Mesendoderm (in vitro differentiated cells): Measurements from ENCODE around the gene OXNAD1.
A peak's percentile ranks its signal among the peaks of the same experiment; 100 is the strongest.

Experiments used
- DNase-seq: peaks from one replicate; pipeline ENCODE4 v3.0.0; 2013
- H2AK5ac ChIP-seq: 2 replicates; pipeline ENCODE4 v1.6.1; 2013; ENCODE audit warnings: low read length, inconsistent platforms
- H2BK120ac ChIP-seq: 2 replicates; pipeline ENCODE4 v1.6.1; 2013; ENCODE audit warnings: low read depth, mild to moderate bottlenecking, low read length, moderate library complexity, mixed read lengths
- H2BK15ac ChIP-seq: replicated peaks from 2 replicates; pipeline ENCODE4 v1.6.1; 2013; ENCODE audit warnings: low read depth, mild to moderate bottlenecking, moderate library complexity
- H2BK5ac ChIP-seq: 2 replicates; pipeline ENCODE4 v1.6.1; 2013; ENCODE audit warnings: low read length, inconsistent platforms
- H3K18ac ChIP-seq: 2 replicates; pipeline ENCODE4 v1.6.1; 2013; ENCODE audit warnings: mild to moderate bottlenecking, low read length, mixed read lengths
- H3K23ac ChIP-seq: one replicate; pipeline ENCODE4 v1.6.1; 2013; ENCODE audit warnings: low read length
- H3K27ac ChIP-seq: 2 replicates; pipeline ENCODE4 v1.5.1; 2013; ENCODE audit warnings: low read depth, mild to moderate bottlenecking, inconsistent platforms, low read length, moderate library complexity
- H3K27me3 ChIP-seq: 2 replicates; pipeline ENCODE4 v1.6.1; 2013; ENCODE audit warnings: low read length, control low read depth, mild to moderate bottlenecking, inconsistent platforms; ENCODE audit not compliant: insufficient read depth, poor library complexity
- H3K36me3 ChIP-seq: 2 replicates; pipeline ENCODE4 v1.6.1; 2013; ENCODE audit warnings: low read length, inconsistent platforms; ENCODE audit not compliant: control insufficient read depth, insufficient read depth
- H3K4ac ChIP-seq: one replicate; pipeline ENCODE4 v1.6.1; 2013; ENCODE audit warnings: low read depth, mild to moderate bottlenecking, low read length, moderate library complexity
- H3K4me1 ChIP-seq: 2 replicates; pipeline ENCODE4 v1.6.1; 2013; ENCODE audit warnings: low read depth, low read length, inconsistent platforms; ENCODE audit not compliant: control insufficient read depth
- H3K4me2 ChIP-seq: 2 replicates; pipeline ENCODE4 v1.6.1; 2013; ENCODE audit warnings: low read length
- H3K4me3 ChIP-seq: 2 replicates; pipeline ENCODE4 v1.5.1; 2013; ENCODE audit warnings: mild to moderate bottlenecking, low read length
- H3K56ac ChIP-seq: one replicate; pipeline ENCODE4 v1.6.1; 2013; ENCODE audit warnings: low read length
- H3K79me1 ChIP-seq: 2 replicates; pipeline ENCODE4 v1.6.1; 2013; ENCODE audit warnings: low read length, inconsistent platforms
- H3K79me2 ChIP-seq: 2 replicates; pipeline ENCODE4 v1.6.1; 2013; ENCODE audit warnings: mild to moderate bottlenecking, low read length; ENCODE audit not compliant: control insufficient read depth, insufficient read depth
- H3K9ac ChIP-seq: 2 replicates; pipeline ENCODE4 v1.6.1; 2013; ENCODE audit warnings: low read length, inconsistent platforms
- H4K5ac ChIP-seq: one replicate; pipeline ENCODE4 v1.6.1; 2013; ENCODE audit warnings: low read length
- H4K8ac ChIP-seq: one replicate; pipeline ENCODE4 v1.6.1; 2013; ENCODE audit warnings: low read depth, mild to moderate bottlenecking, control low read depth, low read length, moderate library complexity
- WGBS: extraction: QIAGEN DNeasy Blood & Tissue Kit; methylation state at CpG from one replicate; pipeline ENCODE4 v1.1.7; 2013; ENCODE audit warnings: low lambda C conversion rate, missing lambda C conversion rate; ENCODE audit not compliant: insufficient coverage; ENCODE audit errors: extremely low coverage; 5-methylcytosine and 5-hydroxymethylcytosine counted together

The OXNAD1 gene

DNA sequence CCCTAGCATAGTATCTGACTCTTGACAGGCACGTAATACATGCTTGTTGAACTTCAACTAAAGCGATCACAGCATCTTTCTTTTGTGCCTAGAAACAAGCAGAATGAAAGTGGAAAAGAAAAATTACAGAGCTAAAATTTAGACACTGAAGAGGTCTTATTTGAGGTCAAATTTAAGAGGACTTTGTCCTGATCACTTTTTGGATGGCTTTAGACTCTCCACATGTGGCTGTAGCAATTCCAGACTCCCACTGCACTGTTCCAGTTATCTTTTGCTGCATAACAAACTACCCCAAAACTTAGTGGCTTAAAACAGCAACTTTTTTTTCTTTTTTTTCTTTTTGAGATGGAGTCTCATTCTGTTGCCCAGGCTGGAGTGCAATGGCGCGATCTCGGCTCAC lies 23.8 kb upstream of the OXNAD1 start:
- Histone ChIP-seq H3K27ac (no peak overlapping the region), H3K4me1 (no peaks in the 10 kb centered on the region), H3K18ac (no peak overlapping the region), H3K79me1 (no peaks in the 10 kb centered on the region), H3K79me2 (no peaks in the 10 kb centered on the region), H3K4ac (no peak overlapping the region), H3K27me3 (no peaks in the 10 kb centered on the region), H3K4me3 (no peak overlapping the region), H3K56ac (no peak overlapping the region), H4K5ac (no peak overlapping the region), H2BK120ac (no peak overlapping the region), H2BK5ac (no peak overlapping the region), H4K8ac (no peak overlapping the region), H3K23ac (no peak overlapping the region), H3K36me3 (no peaks in the 10 kb centered on the region), H2BK15ac (no peak overlapping the region), H3K9ac (no peak overlapping the region), H3K4me2 (no peak overlapping the region), H2AK5ac (no peak overlapping the region)
- WGBS: no CpG with 5 or more reads among the region's 5 CpGs
- DNase-seq: no peak

DNA sequence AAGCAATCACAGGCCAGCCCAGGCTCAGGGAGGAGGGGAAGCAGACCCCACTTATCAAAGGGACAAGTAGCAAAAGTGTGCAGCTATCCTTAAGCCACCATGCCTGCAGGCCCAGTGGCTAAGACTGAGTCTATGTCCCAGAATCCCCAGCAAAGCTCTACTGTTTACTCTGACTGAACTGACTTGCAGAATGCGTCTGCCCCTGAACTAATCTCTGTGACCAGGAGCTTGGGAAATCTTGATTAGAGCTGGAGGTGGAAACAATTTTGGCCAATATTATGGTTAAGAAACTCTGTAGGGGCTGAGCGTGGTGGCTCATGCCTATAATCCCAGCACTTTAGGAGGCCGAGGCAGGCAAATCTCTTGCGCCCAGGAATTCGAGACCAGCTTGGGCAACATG lies 22.8 kb upstream of the OXNAD1 start:
- Histone ChIP-seq H2BK15ac (no peak overlapping the region), H3K4me3 (no peak overlapping the region), H3K27me3 (no peaks in the 10 kb centered on the region), H3K27ac (no peak overlapping the region), H3K4ac (no peak overlapping the region), H4K8ac (no peak overlapping the region), H4K5ac (no peak overlapping the region), H3K79me2 (no peaks in the 10 kb centered on the region), H3K23ac (no peak overlapping the region), H2AK5ac (no peak overlapping the region), H2BK120ac (no peak overlapping the region), H3K4me1 (no peaks in the 10 kb centered on the region), H3K9ac (no peak overlapping the region), H3K4me2 (no peak overlapping the region), H3K36me3 (no peaks in the 10 kb centered on the region), H3K79me1 (no peaks in the 10 kb centered on the region), H3K56ac (no peak overlapping the region), H3K18ac (no peak overlapping the region), H2BK5ac (no peak overlapping the region)
- DNase-seq: no peak
- WGBS: no CpG with 5 or more reads among the region's 5 CpGs

DNA sequence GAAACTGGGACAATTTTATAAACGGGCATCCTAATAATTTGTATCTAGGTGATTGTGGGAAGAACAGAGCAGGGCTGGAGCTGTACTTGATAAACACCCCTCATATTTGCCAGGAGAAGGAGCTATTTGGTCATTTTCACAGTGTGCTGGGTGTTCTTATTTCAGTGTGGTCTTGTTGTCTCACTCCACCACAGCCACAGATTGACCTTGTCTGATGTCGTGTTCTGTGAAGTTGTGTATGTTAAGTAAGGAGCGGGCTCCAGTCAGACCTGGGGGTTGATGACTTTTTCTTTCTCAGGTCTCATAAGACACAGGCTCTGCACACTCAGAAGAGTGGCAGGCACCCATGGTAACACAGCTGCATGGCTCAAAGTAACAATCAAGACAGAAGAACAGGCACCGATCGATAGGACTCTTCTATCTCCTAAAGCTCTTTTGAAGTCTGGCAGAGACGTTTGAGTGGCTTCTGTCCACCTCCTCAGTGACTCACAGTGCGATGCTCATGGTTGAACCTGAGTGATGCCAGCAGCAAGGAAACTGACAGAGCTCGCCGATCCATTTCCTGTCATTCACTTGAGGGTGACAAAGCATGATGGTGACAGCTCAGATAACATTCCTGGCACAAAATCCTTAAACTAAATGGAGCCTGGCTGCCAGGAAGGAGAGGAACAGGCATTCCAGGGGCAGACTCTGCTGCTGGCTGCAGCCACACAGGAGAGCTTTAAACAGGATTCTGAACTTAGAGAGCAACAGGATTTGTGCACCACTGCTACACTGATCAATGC lies 21.1 kb upstream of the OXNAD1 start:
- Histone ChIP-seq H3K18ac (no peak overlapping the region), H3K4ac (no peak overlapping the region), H3K4me2 (no peak overlapping the region), H3K4me3 (no peak overlapping the region), H3K23ac (no peak overlapping the region), H3K56ac (no peak overlapping the region), H2AK5ac (no peak overlapping the region), H3K27me3 (no peaks in the 10 kb centered on the region), H2BK120ac (no peak overlapping the region), H4K8ac (no peak overlapping the region), H2BK5ac (no peak overlapping the region), H3K9ac (no peak overlapping the region), H3K79me1 (no peaks in the 10 kb centered on the region), H3K36me3 (no peaks in the 10 kb centered on the region), H3K4me1 (no peaks in the 10 kb centered on the region), H3K27ac (no peak overlapping the region), H4K5ac (no peak overlapping the region), H2BK15ac (no peak overlapping the region), H3K79me2 (no peaks in the 10 kb centered on the region)
- no CpG with 5 or more reads among the region's 9 CpGs for WGBS
- peak; percentile 50 for DNase-seq

DNA sequence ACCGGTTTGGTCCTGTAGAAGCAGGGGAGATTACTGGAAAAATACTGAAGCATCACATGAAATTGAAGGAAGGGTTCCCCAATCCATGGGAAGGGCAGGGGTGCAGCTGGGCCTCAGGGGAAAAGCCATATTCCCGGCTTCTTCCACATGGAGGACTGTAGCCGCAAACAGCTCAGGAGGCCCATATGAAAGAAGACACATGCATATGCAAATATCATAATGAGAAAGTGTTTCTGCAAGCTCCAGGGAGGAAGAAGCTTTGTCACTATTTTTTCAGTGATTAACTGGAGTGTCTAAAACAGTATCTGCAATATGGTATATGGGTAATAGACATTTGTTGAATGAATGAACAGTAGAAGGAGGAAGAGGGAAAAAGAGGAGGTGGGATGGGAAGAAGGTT lies 19.4 kb upstream of the OXNAD1 start:
- WGBS: no CpG with 5 or more reads among the region's 3 CpGs
- H3K36me3 ChIP-seq: no peaks in the 10 kb centered on the region

DNA sequence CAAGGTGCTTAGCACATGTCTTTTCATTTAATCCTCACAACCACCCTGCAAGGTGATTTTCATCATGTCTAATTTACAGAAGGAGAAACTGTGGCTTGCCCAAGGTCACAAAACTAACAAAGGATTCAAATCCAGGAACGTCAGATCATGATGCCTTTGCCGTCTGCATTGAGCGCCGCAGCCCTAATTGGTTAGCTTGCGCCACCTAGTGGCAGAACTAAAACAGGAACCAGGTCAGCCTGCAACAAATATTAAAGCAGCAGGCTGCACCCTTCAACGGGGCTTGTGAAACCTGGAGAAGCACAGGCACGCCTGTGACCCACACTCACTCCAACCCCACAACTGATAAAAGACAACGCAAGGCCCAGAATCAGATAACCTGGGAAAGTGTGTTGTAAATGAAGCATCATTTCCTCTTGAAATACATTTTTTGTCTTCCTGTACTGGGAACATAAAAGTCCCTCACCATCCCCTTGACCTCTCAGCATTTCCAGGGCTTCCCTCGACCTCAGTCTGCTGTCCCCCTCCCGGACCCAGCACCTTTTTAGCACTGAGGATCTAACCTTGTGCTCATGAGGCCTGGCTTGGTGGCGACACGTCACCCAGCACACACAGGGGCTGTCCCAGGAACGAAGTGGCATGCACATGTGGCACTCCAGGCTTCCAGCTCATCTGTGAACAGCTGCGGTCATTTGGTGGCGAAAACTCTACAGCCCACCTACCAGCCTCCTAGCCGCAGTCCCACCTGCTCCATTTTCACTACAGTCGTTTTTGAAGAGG lies 17.5 kb upstream of the OXNAD1 start:
- no peaks in the 10 kb centered on the region for H3K4me1 ChIP-seq
- DNase-seq: peak; percentile 78
- no peak overlapping the region for H3K4me2 ChIP-seq
- no peak overlapping the region for H3K4ac ChIP-seq
- no peak overlapping the region for H3K18ac ChIP-seq
- H3K23ac ChIP-seq: no peak overlapping the region
- no peak overlapping the region for H2BK120ac ChIP-seq
- no peak overlapping the region for H3K4me3 ChIP-seq
- no peaks in the 10 kb centered on the region for H3K36me3 ChIP-seq
- H3K27ac ChIP-seq: no peak overlapping the region
- H4K5ac ChIP-seq: no peak overlapping the region
- no CpG with 5 or more reads among the region's 17 CpGs for WGBS
- no peak overlapping the region for H2BK5ac ChIP-seq
- no peaks in the 10 kb centered on the region for H3K79me1 ChIP-seq
- H4K8ac ChIP-seq: no peak overlapping the region
- no peak overlapping the region for H2BK15ac ChIP-seq
- no peak overlapping the region for H2AK5ac ChIP-seq
- H3K27me3 ChIP-seq: no peaks in the 10 kb centered on the region
- no peak overlapping the region for H3K56ac ChIP-seq
- H3K79me2 ChIP-seq: no peaks in the 10 kb centered on the region
- H3K9ac ChIP-seq: no peak overlapping the region

More for the DNA sequence above, 19.4 kb upstream of the OXNAD1 start:
- H3K4me1 ChIP-seq: no peaks in the 10 kb centered on the region
- no peak overlapping the region for H4K8ac ChIP-seq
- H3K4ac ChIP-seq: no peak overlapping the region
- no peak for DNase-seq
- no peak overlapping the region for H3K18ac ChIP-seq
- no peak overlapping the region for H2BK5ac ChIP-seq
- no peaks in the 10 kb centered on the region for H3K79me2 ChIP-seq
- no peaks in the 10 kb centered on the region for H3K27me3 ChIP-seq
- H2BK15ac ChIP-seq: no peak overlapping the region
- no peak overlapping the region for H3K4me3 ChIP-seq
- no peak overlapping the region for H2AK5ac ChIP-seq
- no peak overlapping the region for H2BK120ac ChIP-seq
- H3K9ac ChIP-seq: no peak overlapping the region
- H3K56ac ChIP-seq: no peak overlapping the region
- H3K23ac ChIP-seq: no peak overlapping the region
- no peak overlapping the region for H4K5ac ChIP-seq
- no peak overlapping the region for H3K4me2 ChIP-seq
- no peaks in the 10 kb centered on the region for H3K79me1 ChIP-seq
- H3K27ac ChIP-seq: no peak overlapping the region
